ENCODE results near the gene GJA8. TPM values are rescaled to one million over a fixed set of nuclear protein-coding genes. Genes with fewer than 3 reads are reported as not detected.
"Not testable (repeated sequence)": the region's sequence is repeated elsewhere in the genome, so short reads cannot be mapped to it uniquely, and the experiment has no call there.

The GJA8 gene
- total RNA-seq = not detected

- Histone ChIP-seq H3K4me3 (no peak within 1 kb of the TSS), H3K4me1 (no peaks in the 10 kb centered on the region), H3K27ac (no peak within 1 kb of the TSS), H3K9me3 (no peaks in the 10 kb centered on the region), H3K27me3 (no peaks in the 10 kb centered on the region), H3K36me3 (no peaks in the 10 kb centered on the region)
- intact Hi-C loops (cut with DNase I; ENCODE audit: low total_unique reads) = no loop called here
- no peak for DNase-seq (ENCODE audit: low spot score in 2 of 2)
- TF ChIP-seq POLR2A (IDR thresholded peaks at IDR 0.05) = no peak
- TF ChIP-seq CTCF (IDR thresholded peaks at IDR 0.05) = no peak
- TF ChIP-seq POLR2AphosphoS5 (IDR thresholded peaks at IDR 0.05) = no peak
Observed at GRCh38 chr1:147902253-147902845, at the start of gene GJA8. GJA8 (plus strand) TSS chr1:147902795; CDS start chr1:147907956, 5,161 bp downstream.

- Histone ChIP-seq H3K4me3 (no peak overlapping the region), H3K27ac (no peak overlapping the region), H3K36me3 (no peaks in the 10 kb centered on the region), H3K27me3 (no peaks in the 10 kb centered on the region), H3K9me3 (no peaks in the 10 kb centered on the region), H3K4me1 (no peaks in the 10 kb centered on the region)
- no peak for DNase-seq (ENCODE audit: low spot score in 2 of 2)
- intact Hi-C loops (cut with DNase I; ENCODE audit: low total_unique reads) = no loop called here
- TF ChIP-seq POLR2AphosphoS5 (IDR thresholded peaks at IDR 0.05) (no peak), POLR2A (IDR thresholded peaks at IDR 0.05) (no peak), CTCF (IDR thresholded peaks at IDR 0.05) (no peak)
Observed at GRCh38 chr1:147853391-147853790, 49.2 kb upstream of the GJA8 start.

- H3K27ac ChIP-seq; DNase-seq (ENCODE audit: low spot score in 2 of 2); H3K27me3 ChIP-seq; H3K4me1 ChIP-seq; H3K9me3 ChIP-seq; H3K36me3 ChIP-seq; intact Hi-C loops (cut with DNase I; ENCODE audit: low total_unique reads); H3K4me3 ChIP-seq: not testable (repeated sequence)
Observed at GRCh38 chr1:147854989-147855388, 47.6 kb upstream of the GJA8 start.

- H3K4me3 ChIP-seq; H3K9me3 ChIP-seq; H3K27ac ChIP-seq; intact Hi-C loops (cut with DNase I; ENCODE audit: low total_unique reads); H3K4me1 ChIP-seq; H3K27me3 ChIP-seq; DNase-seq (ENCODE audit: low spot score in 2 of 2); H3K36me3 ChIP-seq: not testable (repeated sequence)
Observed at GRCh38 chr1:147855996-147856395, 46.6 kb upstream of the GJA8 start.

- H3K9me3 ChIP-seq; intact Hi-C loops (cut with DNase I; ENCODE audit: low total_unique reads); H3K27ac ChIP-seq; DNase-seq (ENCODE audit: low spot score in 2 of 2); H3K4me1 ChIP-seq; H3K27me3 ChIP-seq; H3K36me3 ChIP-seq; H3K4me3 ChIP-seq: not testable (repeated sequence)
Observed at GRCh38 chr1:147867204-147867603, 35.4 kb upstream of the GJA8 start.

- Histone ChIP-seq H3K4me1 (no peaks in the 10 kb centered on the region), H3K9me3 (no peaks in the 10 kb centered on the region), H3K4me3 (no peak overlapping the region), H3K27ac (no peak overlapping the region), H3K36me3 (no peaks in the 10 kb centered on the region), H3K27me3 (no peaks in the 10 kb centered on the region)
- DNase-seq (ENCODE audit: low spot score in 2 of 2) = no peak
- TF ChIP-seq POLR2A (IDR thresholded peaks at IDR 0.05) (no peak), CTCF (IDR thresholded peaks at IDR 0.05) (no peak), POLR2AphosphoS5 (IDR thresholded peaks at IDR 0.05) (no peak)
- intact Hi-C loops (cut with DNase I; ENCODE audit: low total_unique reads) = no loop called here
Observed at GRCh38 chr1:147878022-147878421, 24.6 kb upstream of the GJA8 start.

GRCh38 chr1:147879911-147880310 lies 22.7 kb upstream of the GJA8 start:
- H3K9me3 ChIP-seq = no peaks in the 10 kb centered on the region
- DNase-seq (ENCODE audit: low spot score in 2 of 2) = no peak
- no peak for TF ChIP-seq POLR2A (IDR thresholded peaks at IDR 0.05)
- TF ChIP-seq CTCF (IDR thresholded peaks at IDR 0.05) = no peak
- no peak for TF ChIP-seq POLR2AphosphoS5 (IDR thresholded peaks at IDR 0.05)
- H3K27me3 ChIP-seq = no peaks in the 10 kb centered on the region
- H3K4me1 ChIP-seq = no peaks in the 10 kb centered on the region
- H3K27ac ChIP-seq = no peak overlapping the region
- intact Hi-C loops (cut with DNase I; ENCODE audit: low total_unique reads) = no loop called here
- H3K36me3 ChIP-seq = no peaks in the 10 kb centered on the region
- H3K4me3 ChIP-seq = no peak overlapping the region

Data from breast epithelium (tissue), 4 donors.